GM12878 (cell line): ENCODE data around the gene LYSMD2. TPM values are rescaled to one million over a fixed set of nuclear protein-coding genes. Genes with fewer than 3 reads are reported as not detected.

ENCODE experiments used
- ATAC-seq: fragments of 200-7000 bp; cut with Tn5 transposase; 3 replicates; pipeline ENCODE4 v1.9.1; 2020; ENCODE audit warnings: mild to moderate bottlenecking, moderate library complexity
- BruUV-seq: library from RNA; stranded (reverse); fragments of 400-500 nt; replicated peaks from 2 replicates; lab custom pipeline; 2021; lab: Mats Ljungman, UMichigan
- CTCF ChIA-PET: fragments of 300-600 bp; sonication (Branson Sonifier 250); formaldehyde crosslinking; extraction: SDS; loops from one replicate; lab custom pipeline; 2021; ENCODE audit warnings: inconsistent platforms; lab: Yijun Ruan, JAX
- POLR2A ChIA-PET: fragments of 350-600 bp; formaldehyde crosslinking; extraction: SDS; loops from one replicate; lab custom pipeline; 2021; ENCODE audit warnings: inconsistent platforms; lab: Charles Lee
- RAD21 ChIA-PET: fragments of 300-600 bp; sonication (Branson Sonifier 250); formaldehyde crosslinking; loops from one replicate; lab custom pipeline; 2023; ENCODE audit warnings: antibody characterized with exemption; ENCODE audit not compliant: unreplicated experiment; lab: Charles Lee
- SMC1A ChIA-PET: fragments of 300-600 bp; sonication (Branson Sonifier 250); formaldehyde crosslinking; loops from one replicate; lab custom pipeline; 2023; ENCODE audit not compliant: unreplicated experiment, uncharacterized antibody; lab: Charles Lee
- DNase-seq: peaks from one replicate; pipeline ENCODE4 v3.0.0-alpha.2; 2011; ENCODE audit warnings: low read depth, low spot score
- FAIRE-seq: peaks from 3 replicates; lab custom pipeline; 2011; peaks lifted over from hg19 to GRCh38; lab: Jason Lieb, UNC
- H2AFZ ChIP-seq: 2 replicates; pipeline ENCODE4 v1.6.0; 2011; ENCODE audit warnings: low read depth, low read length, control low read depth; ENCODE audit not compliant: control insufficient read depth
- H3K27ac ChIP-seq: 2 replicates; pipeline ENCODE4 v1.5.1; 2011; ENCODE audit warnings: control low read depth; ENCODE audit not compliant: control insufficient read depth, insufficient read depth
- H3K27me3 ChIP-seq, 2 experiments: replicated peaks in 1 of 2; 2 replicates each; pipeline versions ENCODE4 v1.6.0 to v1.6.1; 2011; ENCODE audit warnings: low read length in 1 of 2; ENCODE audit not compliant: control insufficient read depth in 2 of 2, insufficient read depth in 2 of 2
- H3K36me3 ChIP-seq, 2 experiments: 2 replicates each; pipeline ENCODE4 v1.5.1; 2011; ENCODE audit warnings: low read length in 1 of 2; ENCODE audit not compliant: control insufficient read depth in 2 of 2, insufficient read depth in 2 of 2
- H3K4me1 ChIP-seq: 2 replicates; pipeline ENCODE4 v1.6.1; 2011; ENCODE audit warnings: mild to moderate bottlenecking, low read length, moderate library complexity, mixed read lengths; ENCODE audit not compliant: control insufficient read depth, insufficient read depth
- H3K4me2 ChIP-seq: 2 replicates; pipeline ENCODE4 v1.6.0; 2011; ENCODE audit warnings: control low read depth; ENCODE audit not compliant: control insufficient read depth, insufficient read depth
- H3K4me3 ChIP-seq: fragments of 200-600 bp; sonication (generic); 2 replicates; pipeline ENCODE4 v1.5.1; 2016
- H3K79me2 ChIP-seq: 2 replicates; pipeline ENCODE4 v1.6.0; 2011; ENCODE audit warnings: low read length; ENCODE audit not compliant: control insufficient read depth, insufficient read depth
- H3K9ac ChIP-seq: 2 replicates; pipeline ENCODE4 v1.8.0; 2011; ENCODE audit warnings: low read length, control low read depth, mixed read lengths; ENCODE audit not compliant: control insufficient read depth, insufficient read depth
- H3K9me3 ChIP-seq: replicated peaks from 3 replicates; pipeline ENCODE4 v1.5.1; 2011; ENCODE audit warnings: mild to moderate bottlenecking, low read length; ENCODE audit not compliant: control insufficient read depth, insufficient read depth
- H4K20me1 ChIP-seq: 2 replicates; pipeline ENCODE4 v1.6.0; 2011; ENCODE audit not compliant: control insufficient read depth, insufficient read depth
- BHLHE40 ChIP-seq, 2 experiments: fragments of 450-650 bp in 1 of 2; IDR thresholded peaks; 2 replicates each; pipeline ENCODE4 v1.6.1; 2011 to 2017; ENCODE audit warnings: low read depth in 2 of 2, borderline replicate concordance in 1 of 2, improper control_type of control experiment in 1 of 2, low read length in 1 of 2, mild to moderate bottlenecking in 1 of 2
- EED ChIP-seq: sonication (generic); IDR thresholded peaks from 2 replicates; pipeline ENCODE4 v1.6.1; 2016; ENCODE audit warnings: antibody characterized with exemption, low read depth
- JUND ChIP-seq: IDR thresholded peaks from 2 replicates; pipeline ENCODE4 v1.6.1; 2012; ENCODE audit warnings: low read depth, mild to moderate bottlenecking, low read length, improper control_type of control experiment, moderate library complexity
- MEF2A ChIP-seq: IDR thresholded peaks from 2 replicates; pipeline ENCODE4 v1.6.1; 2011; ENCODE audit warnings: low read depth, mild to moderate bottlenecking, low read length, moderate library complexity; ENCODE audit not compliant: insufficient read depth
- NFIC ChIP-seq: IDR thresholded peaks from 2 replicates; pipeline ENCODE4 v1.6.1; 2012; ENCODE audit warnings: low read depth, mild to moderate bottlenecking, inconsistent platforms, low read length, moderate library complexity
- POLR2A ChIP-seq: IDR thresholded peaks from 2 replicates; pipeline ENCODE4 v1.6.1; 2011; ENCODE audit warnings: low read depth, mild to moderate bottlenecking, low read length
- PRDM15 ChIP-seq: fragments of 450-650 bp; formaldehyde crosslinking; IDR thresholded peaks from 2 replicates; pipeline ENCODE4 v1.4.0; 2020; ENCODE audit warnings: mild to moderate bottlenecking, moderate library complexity
- RAD21 ChIP-seq: IDR thresholded peaks from 2 replicates; pipeline ENCODE4 v1.6.1; 2011; ENCODE audit warnings: mild to moderate bottlenecking, low read depth, low read length, moderate library complexity; ENCODE audit not compliant: insufficient read depth
- SMAD5 ChIP-seq: IDR thresholded peaks from 2 replicates; pipeline ENCODE4 v1.6.1; 2016; ENCODE audit warnings: antibody characterized with exemption, low read depth
- SPI1 ChIP-seq: IDR thresholded peaks from 2 replicates; pipeline ENCODE4 v1.6.1; 2011; ENCODE audit warnings: low read depth, mild to moderate bottlenecking, low read length, moderate library complexity, borderline replicate concordance; ENCODE audit not compliant: insufficient read depth
- TCF3 ChIP-seq: IDR thresholded peaks from 2 replicates; pipeline ENCODE4 v1.6.1; 2012; ENCODE audit warnings: low read depth, mild to moderate bottlenecking, low read length, borderline replicate concordance; ENCODE audit not compliant: insufficient read depth
- WGBS: methylation state at CpG from one replicate; pipeline ENCODE4 v1.1.6; 2016; ENCODE audit warnings: low lambda C conversion rate; ENCODE audit not compliant: insufficient replicate concordance, insufficient coverage; ENCODE audit errors: missing lambda C conversion rate; 5-methylcytosine and 5-hydroxymethylcytosine counted together
- in situ Hi-C: fragments of 300-500 bp; cut with MboI; formaldehyde crosslinking; loops from 9 replicates; pipeline ENCODE4 v1.14.3; 2018; ENCODE audit warnings: mixed read lengths
- intact Hi-C: fragments of 100-400 bp; cut with micrococcal nuclease; formaldehyde crosslinking; loops from one replicate; pipeline ENCODE4 v1.14.2; 2022; ENCODE audit not compliant: unreplicated experiment
- polyA plus RNA-seq, 11 experiments: library from polyadenylated mRNA; depleted of rRNA in 4 of 11; unstranded in 6 of 11; stranded (reverse) in 5 of 11; fragments of >200 nt; fragmentation: Nextera tagmentation in 4 of 11; fragmentation: Illumina TruSeq in 1 of 11; extraction: Ambion mirVana in 4 of 11; extraction: Trizol in 1 of 11; gene quantifications; 1 replicate in 1 of 11; 2 replicates in 10 of 11; pipeline versions ENCODE4 v1.2.1 to v1.2.3, GENCODE V29; 2011 to 2016; ENCODE audit warnings: inconsistent platforms in 2 of 11, missing spikeins in 2 of 11, low read depth in 1 of 11
- total RNA-seq, 4 experiments: library from RNA; depleted of rRNA in 3 of 4; stranded (reverse); fragments of >200 nt in 3 of 4; fragmentation: Illumina TruSeq in 1 of 4; extraction: Trizol in 1 of 4; gene quantifications; 2 replicates each; pipeline versions ENCODE4 v1.2.1 to v1.2.3, GENCODE V29; 2013 to 2021
- TF ChIP-seq, protein P1 (sequence below): IDR thresholded peaks from 2 replicates; pipeline ENCODE4 v1.6.1; 2011; ENCODE audit warnings: mild to moderate bottlenecking, low read depth, low read length, moderate library complexity; ENCODE audit not compliant: insufficient replicate concordance
- TF ChIP-seq, protein P2 (sequence below): IDR thresholded peaks from 2 replicates; pipeline ENCODE4 v1.6.1; 2012; ENCODE audit warnings: low read length, inconsistent platforms
- TF ChIP-seq, protein P3 (sequence below): IDR thresholded peaks from 2 replicates; pipeline ENCODE4 v1.6.1; 2012; ENCODE audit warnings: low read depth, low read length, improper control_type of control experiment

LYSMD2 gene
- total and polyA plus RNA-seq, 10 of the 15 experiments (the other 5 are each of a cell fraction or from before 2014, with no cell fraction given) = 30.5 to 61.3 (median 45.4) TPM

- peak overlapping the region; percentile 72 for H3K27ac ChIP-seq
- no peaks in the 10 kb centered on the region for H3K9me3 ChIP-seq
- FAIRE-seq = peak; percentile 83
- no peaks in the 10 kb centered on the region for H3K27me3 ChIP-seq
- ATAC-seq = peak; percentile 91
- POLR2A ChIA-PET = interaction anchor here (0.5 to 2.5 kb wide), 3 partner anchors 10 to 526 kb away, joined by 3 to 9 read pairs (median 3); no protein-coding TSS in a partner anchor
- no peak for DNase-seq
- no TSS peak for BruUV-seq
- CTCF ChIA-PET = interaction anchor here (1.0 to 3.2 kb wide), 4 partner anchors 9 to 76 kb away, joined by 3 to 15 read pairs (median 6); no protein-coding TSS in a partner anchor
- peak overlapping the region; percentile 76 for H3K4me2 ChIP-seq
- intact Hi-C loops = no loop called here
- H2AFZ ChIP-seq = no peak overlapping the region
- H3K36me3 ChIP-seq = peaks cover 0 to 10% of the 10 kb centered on the region in 2 experiments; a peak in 2 of 4 replicates
- no peak overlapping the region; the same call in 1 of the 2 replicates for H3K4me3 ChIP-seq
- H3K79me2 ChIP-seq = peaks cover 52% of the 10 kb centered on the region
- RAD21 ChIA-PET = interaction anchor here (4.4 kb wide), 1 partner anchor 11 kb away, joined by 27 read pairs; the partner anchor contains the start of gene LYSMD2
- SMC1A ChIA-PET = interaction anchor here (1.0 to 1.8 kb wide), 5 partner anchors 8 to 76 kb away, joined by 4 to 9 read pairs (median 6); no protein-coding TSS in a partner anchor
- peaks cover 32% of the 10 kb centered on the region for H3K4me1 ChIP-seq
- peak overlapping the region; percentile 32; the same call in 1 of the 2 replicates for H3K9ac ChIP-seq
- in situ Hi-C loops = no loop called here
- H4K20me1 ChIP-seq = peaks cover 3% of the 10 kb centered on the region; the same call in 1 of the 2 replicates
- WGBS = 6% methylated on average over 5 of the region's 5 CpGs
- TF ChIP-seq, protein P1, sequence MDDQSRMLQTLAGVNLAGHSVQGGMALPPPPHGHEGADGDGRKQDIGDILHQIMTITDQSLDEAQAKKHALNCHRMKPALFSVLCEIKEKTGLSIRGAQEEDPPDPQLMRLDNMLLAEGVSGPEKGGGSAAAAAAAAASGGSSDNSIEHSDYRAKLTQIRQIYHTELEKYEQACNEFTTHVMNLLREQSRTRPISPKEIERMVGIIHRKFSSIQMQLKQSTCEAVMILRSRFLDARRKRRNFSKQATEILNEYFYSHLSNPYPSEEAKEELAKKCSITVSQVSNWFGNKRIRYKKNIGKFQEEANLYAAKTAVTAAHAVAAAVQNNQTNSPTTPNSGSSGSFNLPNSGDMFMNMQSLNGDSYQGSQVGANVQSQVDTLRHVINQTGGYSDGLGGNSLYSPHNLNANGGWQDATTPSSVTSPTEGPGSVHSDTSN = peak; percentile 48
- TF ChIP-seq, protein P2, sequence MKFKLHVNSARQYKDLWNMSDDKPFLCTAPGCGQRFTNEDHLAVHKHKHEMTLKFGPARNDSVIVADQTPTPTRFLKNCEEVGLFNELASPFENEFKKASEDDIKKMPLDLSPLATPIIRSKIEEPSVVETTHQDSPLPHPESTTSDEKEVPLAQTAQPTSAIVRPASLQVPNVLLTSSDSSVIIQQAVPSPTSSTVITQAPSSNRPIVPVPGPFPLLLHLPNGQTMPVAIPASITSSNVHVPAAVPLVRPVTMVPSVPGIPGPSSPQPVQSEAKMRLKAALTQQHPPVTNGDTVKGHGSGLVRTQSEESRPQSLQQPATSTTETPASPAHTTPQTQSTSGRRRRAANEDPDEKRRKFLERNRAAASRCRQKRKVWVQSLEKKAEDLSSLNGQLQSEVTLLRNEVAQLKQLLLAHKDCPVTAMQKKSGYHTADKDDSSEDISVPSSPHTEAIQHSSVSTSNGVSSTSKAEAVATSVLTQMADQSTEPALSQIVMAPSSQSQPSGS = peak; percentile 5; the same call in 1 of the 2 replicates
- TF ChIP-seq TCF3 = 0 out of 2 replicates have a peak, but pooled peaks have one; percentile 25
- TF ChIP-seq SPI1 = no peak
- TF ChIP-seq, protein P3, sequence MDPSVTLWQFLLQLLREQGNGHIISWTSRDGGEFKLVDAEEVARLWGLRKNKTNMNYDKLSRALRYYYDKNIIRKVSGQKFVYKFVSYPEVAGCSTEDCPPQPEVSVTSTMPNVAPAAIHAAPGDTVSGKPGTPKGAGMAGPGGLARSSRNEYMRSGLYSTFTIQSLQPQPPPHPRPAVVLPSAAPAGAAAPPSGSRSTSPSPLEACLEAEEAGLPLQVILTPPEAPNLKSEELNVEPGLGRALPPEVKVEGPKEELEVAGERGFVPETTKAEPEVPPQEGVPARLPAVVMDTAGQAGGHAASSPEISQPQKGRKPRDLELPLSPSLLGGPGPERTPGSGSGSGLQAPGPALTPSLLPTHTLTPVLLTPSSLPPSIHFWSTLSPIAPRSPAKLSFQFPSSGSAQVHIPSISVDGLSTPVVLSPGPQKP = no peak
- TF ChIP-seq BHLHE40 (IDR thresholded peaks at IDR 0.05; ENCODE audit: borderline replicate concordance in 1 of 2, low read depth in 2 of 2, low read length in 1 of 2) = no peak
- no peak for TF ChIP-seq SMAD5
- peak; percentile 79 for TF ChIP-seq EED
- no peak for TF ChIP-seq MEF2A
- TF ChIP-seq JUND = peak; percentile 64; the same call in 1 of the 2 replicates
- peak; percentile 56; the same call in 1 of the 2 replicates for TF ChIP-seq NFIC
- no peak for TF ChIP-seq PRDM15 (CRISPR knock-in tag)
- TF ChIP-seq RAD21 = 0 out of 2 replicates have a peak, but pooled peaks have one; percentile 12
- no peak for TF ChIP-seq POLR2A
Observed at GRCh38 chr15:51726302-51727073, 11.0 kb downstream of the LYSMD2 start.
